ENCODE results near the gene GRM3.
"Not testable (repeated sequence)": the region's sequence is repeated elsewhere in the genome, so short reads cannot be mapped to it uniquely, and the experiment has no call there.

Gene GRM3

GRCh38 chr7:86643561-86644281, at the start of gene GRM3:
GRM3 (plus strand) TSS chr7:86643909; CDS start chr7:86765146, 121,237 bp downstream.
- DNase-seq, result no peak

DNA sequence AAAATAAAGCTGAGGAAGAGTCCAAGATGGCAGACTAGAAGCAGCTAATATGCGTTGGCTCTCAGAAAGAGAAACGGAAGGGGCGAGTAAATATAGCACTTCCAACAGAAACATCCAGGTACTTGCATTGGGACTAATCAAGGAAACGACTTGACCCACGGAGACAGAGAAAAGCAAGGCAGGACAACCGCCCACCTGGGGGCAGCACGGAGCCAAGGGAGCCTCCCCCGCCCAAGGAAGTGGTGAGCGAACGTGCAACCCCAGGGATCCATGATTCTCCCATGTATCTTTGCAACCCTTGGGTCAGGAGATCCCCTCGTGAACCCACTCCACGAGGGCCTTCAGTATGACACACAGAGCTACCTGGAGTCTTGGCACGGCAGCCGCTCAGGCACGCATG, 45.4 kb upstream of the GRM3 start:
- no peak for DNase-seq

DNA sequence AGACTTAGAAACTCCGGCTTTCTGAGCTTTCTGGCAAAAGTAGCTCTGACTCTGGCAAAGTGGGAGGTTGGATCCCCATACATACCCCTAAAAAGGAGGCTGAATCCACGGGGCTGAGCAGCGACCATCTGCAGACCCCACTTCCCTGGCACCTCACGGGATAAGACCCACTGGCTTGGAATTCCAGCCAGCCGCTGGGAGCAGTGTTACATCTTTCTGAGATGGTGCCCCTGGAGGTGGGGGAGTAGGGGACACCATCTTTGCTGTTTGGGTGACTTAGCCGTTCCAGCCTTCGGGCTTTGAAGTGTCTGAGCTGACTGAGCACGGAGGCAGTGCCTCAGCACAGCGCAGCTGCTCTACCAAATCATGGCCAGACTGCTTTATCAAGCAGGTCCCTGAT, 45.0 kb upstream of the GRM3 start:
- DNase-seq, result no peak

DNA sequence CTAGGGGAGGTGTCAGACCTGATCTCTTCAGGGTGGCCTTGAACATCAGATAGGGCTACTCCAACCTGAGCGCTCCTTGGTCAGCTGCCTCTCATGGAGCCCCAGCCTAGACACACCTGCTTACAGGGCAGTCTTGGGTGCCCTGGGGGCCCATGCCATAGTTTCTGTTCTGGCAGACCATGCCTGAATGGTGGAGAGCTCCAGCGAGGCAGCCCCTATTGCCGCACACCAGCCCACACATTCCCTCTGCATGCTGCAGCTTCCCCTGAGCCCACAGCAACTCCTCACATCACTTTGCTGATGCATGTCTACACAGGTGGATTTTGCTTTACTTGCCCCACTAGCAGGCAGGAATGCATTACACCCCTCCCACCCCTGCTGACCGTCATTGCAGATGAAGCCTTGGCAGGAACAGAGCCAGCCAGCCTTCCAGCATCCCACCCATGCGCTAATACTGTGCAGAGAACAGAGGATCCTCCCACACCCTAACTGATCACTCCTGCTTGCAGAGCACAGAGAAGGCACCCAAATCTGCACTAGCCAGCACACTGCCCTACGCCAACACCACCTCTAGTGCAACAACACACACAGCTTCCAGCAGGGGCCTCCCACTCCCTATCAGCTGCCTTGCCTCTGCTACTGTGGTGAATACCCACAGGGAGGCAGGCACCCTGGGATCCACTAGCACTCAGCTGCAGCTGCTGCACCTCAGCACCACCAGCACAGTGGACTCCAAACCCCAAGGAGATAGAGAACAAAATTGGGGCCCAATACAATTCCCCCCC, 43.0 kb upstream of the GRM3 start:
- no peak for DNase-seq

GRCh38 chr7:86615711-86616110, 28.0 kb upstream of the GRM3 start:
- DNase-seq, result not testable (repeated sequence)

DNA sequence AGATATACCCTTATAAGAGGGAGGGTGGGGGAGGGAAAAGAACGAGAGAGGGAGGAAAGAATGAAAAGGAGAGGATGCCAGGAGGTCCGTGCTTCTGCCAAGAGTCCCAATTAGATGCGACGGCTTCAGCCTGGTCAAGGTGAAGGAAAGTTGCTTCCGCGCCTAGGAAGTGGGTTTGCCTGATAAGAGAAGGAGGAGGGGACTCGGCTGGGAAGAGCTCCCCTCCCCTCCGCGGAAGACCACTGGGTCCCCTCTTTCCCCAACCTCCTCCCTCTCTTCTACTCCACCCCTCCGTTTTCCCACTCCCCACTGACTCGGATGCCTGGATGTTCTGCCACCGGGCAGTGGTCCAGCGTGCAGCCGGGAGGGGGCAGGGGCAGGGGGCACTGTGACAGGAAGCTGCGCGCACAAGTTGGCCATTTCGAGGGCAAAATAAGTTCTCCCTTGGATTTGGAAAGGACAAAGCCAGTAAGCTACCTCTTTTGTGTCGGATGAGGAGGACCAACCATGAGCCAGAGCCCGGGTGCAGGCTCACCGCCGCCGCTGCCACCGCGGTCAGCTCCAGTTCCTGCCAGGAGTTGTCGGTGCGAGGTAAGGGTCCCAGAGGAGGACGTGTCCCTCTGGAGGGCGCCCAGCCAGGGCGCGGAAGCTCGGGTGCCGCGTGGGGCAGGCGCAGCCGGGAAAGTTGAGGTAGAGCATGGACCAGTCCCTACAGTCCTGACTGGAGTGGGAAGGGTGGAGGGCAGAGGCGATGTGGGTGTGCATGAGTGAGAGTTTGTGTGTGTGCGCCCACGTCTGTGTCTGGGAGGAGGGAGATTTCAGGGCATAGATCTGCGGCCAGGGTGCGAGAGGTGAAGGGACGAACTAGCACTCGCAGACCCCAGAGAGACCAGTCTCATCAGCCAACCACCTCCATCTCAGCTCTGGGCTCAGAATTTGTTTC, 844 bp downstream of the GRM3 start:
- DNase-seq, result no peak

- DNase-seq, result no peak
These were observed 1.5 kb downstream of the GRM3 start for GRCh38 chr7:86645225-86645608.

GRCh38 chr7:86645676-86646276, 2.1 kb downstream of the GRM3 start:
- no peak for DNase-seq

- DNase-seq, result no peak
These were observed 3.8 kb downstream of the GRM3 start for GRCh38 chr7:86647385-86648094.

DNA sequence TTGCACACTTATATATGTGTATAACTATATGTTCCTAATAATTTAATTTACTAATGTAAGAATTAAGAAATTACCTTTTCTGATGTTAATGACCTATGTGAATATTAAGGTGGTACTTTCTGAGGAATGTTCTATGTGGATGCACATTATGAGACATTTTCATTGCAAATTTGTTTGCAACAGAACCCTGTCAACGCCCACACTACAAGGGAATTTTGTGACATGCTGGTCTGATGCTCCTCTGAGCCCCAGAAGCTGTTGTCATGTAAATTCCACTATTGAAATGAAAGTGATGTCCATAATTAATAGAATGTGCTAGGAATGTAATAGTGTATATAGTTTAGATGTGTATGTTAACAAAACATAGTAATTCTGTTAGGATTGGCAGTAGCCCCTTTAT, 4.5 kb downstream of the GRM3 start:
- no peak for DNase-seq

- DNase-seq, result no peak
These were observed 10.4 kb downstream of the GRM3 start for GRCh38 chr7:86653919-86654659.

- DNase-seq, result no peak
These were observed 14.2 kb downstream of the GRM3 start for GRCh38 chr7:86657948-86658347.

- no peak for DNase-seq
These were observed 17.3 kb downstream of the GRM3 start for GRCh38 chr7:86660950-86661462.

DNA sequence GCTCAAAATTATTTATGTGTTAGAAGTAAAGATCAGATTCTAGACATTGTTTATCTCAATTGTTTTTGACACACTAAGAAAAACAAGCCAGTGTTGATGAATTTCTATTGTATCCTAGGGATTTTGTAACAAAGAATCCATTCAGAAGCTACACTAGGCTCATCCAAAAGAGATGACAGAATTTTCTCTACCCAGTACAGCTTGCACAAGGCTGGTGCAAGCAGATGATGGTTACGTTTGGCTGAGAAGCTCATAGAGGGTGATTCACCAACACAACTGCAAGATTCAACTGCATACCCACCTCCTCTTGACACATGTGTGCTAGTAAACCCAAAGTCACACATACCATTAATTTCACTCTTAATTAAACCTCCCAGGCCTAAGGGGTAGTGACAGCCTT, 20.8 kb downstream of the GRM3 start:
- no peak for DNase-seq

DNA sequence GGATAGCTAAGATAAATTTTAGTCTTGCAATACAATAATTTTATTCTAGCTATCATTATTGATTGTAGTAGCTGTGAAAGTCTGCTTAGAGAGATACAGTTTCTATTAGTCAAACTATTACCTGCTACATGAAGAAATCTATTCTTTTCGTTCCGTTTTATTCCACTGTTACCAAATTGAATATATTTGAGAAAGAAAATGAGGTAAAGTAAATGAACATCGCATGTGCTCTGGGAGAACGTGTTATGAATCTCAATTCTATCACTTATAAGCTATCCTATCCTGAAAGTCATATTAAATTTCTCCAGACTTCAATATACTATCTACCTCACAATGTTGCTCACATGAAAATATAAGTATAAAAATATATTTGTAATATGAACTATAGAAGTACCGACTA, 21.3 kb downstream of the GRM3 start:
- no peak for DNase-seq

DNA sequence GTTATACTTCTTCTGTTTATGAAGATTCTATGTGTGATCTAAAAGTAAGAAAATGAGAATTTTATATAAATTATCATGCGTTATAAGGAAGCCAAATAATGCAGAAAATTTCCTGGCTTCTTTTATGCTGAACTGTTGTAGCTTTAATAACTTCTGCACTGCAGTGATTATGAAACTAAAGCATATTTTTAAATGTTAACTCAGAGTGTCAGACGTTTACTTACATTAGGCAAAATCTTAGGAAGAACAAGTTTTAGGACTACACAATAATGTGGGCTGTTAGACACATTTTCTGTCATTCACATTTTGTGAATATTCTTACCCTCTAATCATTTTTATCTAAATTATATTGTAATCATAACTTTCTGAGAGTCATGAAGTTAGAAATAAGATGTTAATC, 22.0 kb downstream of the GRM3 start:
- no peak for DNase-seq

DNA sequence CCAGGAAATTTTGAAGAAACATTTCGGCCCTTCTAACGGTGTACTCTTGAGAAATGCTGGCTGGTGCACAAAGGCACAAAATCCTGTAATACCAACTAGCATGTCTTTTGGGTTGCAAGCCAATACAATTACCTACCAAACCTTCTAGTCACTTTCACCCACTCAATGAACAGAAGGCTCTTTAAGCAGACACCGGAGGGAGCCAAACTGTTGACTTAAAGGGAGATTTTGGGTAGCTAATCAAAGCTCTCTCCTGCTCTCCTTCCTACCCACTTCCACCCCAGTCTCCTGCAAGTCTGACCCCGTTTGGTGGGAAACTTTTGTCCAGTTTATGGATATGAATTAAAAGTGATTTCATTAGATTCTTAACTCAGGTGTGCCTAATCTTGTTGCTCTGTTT, 24.0 kb downstream of the GRM3 start:
- no peak for DNase-seq

GRCh38 chr7:86668315-86668714, 24.6 kb downstream of the GRM3 start:
- no peak for DNase-seq

DNA sequence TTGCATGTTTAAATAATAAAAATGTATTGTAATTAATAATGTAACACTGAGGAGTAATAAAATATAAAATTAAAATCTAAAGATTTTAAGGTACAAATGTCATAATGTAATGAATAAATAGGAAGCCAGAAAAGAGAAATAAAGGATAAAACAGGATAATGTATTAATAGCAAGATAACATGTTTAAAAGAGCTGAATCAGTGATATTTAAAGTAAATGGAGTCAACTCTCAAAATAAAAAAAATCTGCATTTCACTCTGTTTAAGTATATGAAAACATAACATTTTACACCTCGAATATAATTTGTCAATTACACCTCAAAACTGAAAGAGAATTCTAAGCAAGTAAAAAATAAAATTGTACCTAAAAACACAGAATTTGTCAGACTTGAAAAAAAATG, 44.1 kb downstream of the GRM3 start:
- DNase-seq, result no peak

- DNase-seq, result no peak
These were observed 45.7 kb downstream of the GRM3 start for GRCh38 chr7:86689363-86689762.

DNA sequence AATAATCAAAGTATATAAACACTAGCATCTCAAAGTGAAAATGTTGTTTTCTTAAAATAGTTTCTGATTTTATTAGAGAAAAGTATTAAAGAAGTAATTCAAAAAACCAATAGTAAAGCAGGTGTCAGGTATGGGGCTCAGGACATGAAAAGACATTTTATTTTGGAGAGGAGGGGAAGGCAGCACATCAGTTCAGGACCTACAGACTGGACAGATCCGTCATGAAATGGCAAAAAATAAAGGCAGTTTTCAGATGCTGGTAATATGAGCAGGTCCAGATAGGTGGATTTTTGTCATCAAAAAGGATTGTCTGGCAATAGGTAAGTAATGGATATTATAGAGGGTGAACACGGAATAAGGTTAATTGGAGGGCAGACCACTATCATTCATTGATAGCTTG, 49.0 kb downstream of the GRM3 start:
- DNase-seq, result no peak

Data from stimulated activated CD4-positive, alpha-beta T cell treated with anti-CD3 and anti-CD28 coated beads, Interleukin-2, amount 100 ng/mL, for 24 hours (primary cell).